IPS-20b (cell line): ENCODE results near the gene TTLL11.
"Not testable (repeated sequence)": the region's sequence is repeated elsewhere in the genome, so short reads cannot be mapped to it uniquely, and the experiment has no call there.

ENCODE experiments used
- H3K27ac ChIP-seq: one replicate; pipeline ENCODE4 v1.5.1; 2013; ENCODE audit warnings: low read length
- H3K27me3 ChIP-seq: 2 replicates; pipeline ENCODE4 v1.6.1; 2013; ENCODE audit warnings: mild to moderate bottlenecking, low read length, inconsistent platforms; ENCODE audit not compliant: insufficient read depth
- H3K36me3 ChIP-seq: 2 replicates; pipeline ENCODE4 v1.6.1; 2013; ENCODE audit warnings: low read depth, mild to moderate bottlenecking, inconsistent platforms, low read length, moderate library complexity; ENCODE audit not compliant: insufficient read depth
- H3K4me1 ChIP-seq: 2 replicates; pipeline ENCODE4 v1.6.1; 2013; ENCODE audit warnings: mild to moderate bottlenecking, control low read depth, inconsistent platforms, low read length, moderate library complexity; ENCODE audit not compliant: insufficient read depth
- H3K4me3 ChIP-seq: 2 replicates; pipeline ENCODE4 v1.5.1; 2013; ENCODE audit warnings: mild to moderate bottlenecking, low read length, inconsistent platforms
- H3K9ac ChIP-seq: 2 replicates; pipeline ENCODE4 v1.6.1; 2013; ENCODE audit warnings: low read depth, mild to moderate bottlenecking, inconsistent platforms, low read length, moderate library complexity
- H3K9me3 ChIP-seq: 2 replicates; pipeline ENCODE4 v1.6.1; 2013; ENCODE audit warnings: mild to moderate bottlenecking, low read depth, low read length, inconsistent platforms; ENCODE audit not compliant: insufficient read depth

The TTLL11 gene

GRCh38 chr9:121989010-121989409 is 104.1 kb downstream of the TTLL11 start:
- H3K27ac ChIP-seq, result no peak overlapping the region
- H3K4me3 ChIP-seq, result no peak overlapping the region
- peaks cover 32% of the 10 kb centered on the region for H3K27me3 ChIP-seq
- H3K9ac ChIP-seq, result no peak overlapping the region
- no peaks in the 10 kb centered on the region for H3K36me3 ChIP-seq
- H3K9me3 ChIP-seq, result no peaks in the 10 kb centered on the region
- H3K4me1 ChIP-seq, result no peaks in the 10 kb centered on the region

DNA sequence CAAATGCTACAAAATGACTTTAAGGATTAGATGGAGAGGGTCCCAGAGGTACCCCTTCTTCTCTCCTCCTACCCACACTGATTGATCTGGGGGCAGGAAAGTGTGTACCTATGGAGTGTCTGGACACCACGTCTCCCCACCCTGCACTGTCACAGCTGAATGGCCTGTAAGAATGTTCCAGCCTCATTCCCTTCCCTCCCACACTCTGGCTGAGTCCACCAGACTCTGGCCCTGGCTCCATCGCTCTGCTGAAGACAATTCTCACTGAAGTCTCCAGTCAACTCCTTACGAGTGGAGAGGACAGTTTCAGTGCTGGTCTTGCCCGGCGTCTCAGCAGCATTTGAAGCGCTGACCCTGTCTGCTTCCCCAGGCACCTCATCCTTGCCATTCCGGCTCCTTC is 105.8 kb downstream of the TTLL11 start:
- Histone ChIP-seq H3K9ac (no peak overlapping the region), H3K36me3 (no peaks in the 10 kb centered on the region), H3K4me3 (no peak overlapping the region), H3K27me3 (peaks cover 32% of the 10 kb centered on the region), H3K9me3 (no peaks in the 10 kb centered on the region), H3K4me1 (no peaks in the 10 kb centered on the region), H3K27ac (no peak overlapping the region)

GRCh38 chr9:121985792-121986494 is 107.2 kb downstream of the TTLL11 start:
- Histone ChIP-seq H3K9ac (no peak overlapping the region), H3K27ac (no peak overlapping the region), H3K4me3 (no peak overlapping the region), H3K36me3 (no peaks in the 10 kb centered on the region), H3K9me3 (no peaks in the 10 kb centered on the region), H3K27me3 (peaks cover 20% of the 10 kb centered on the region), H3K4me1 (no peaks in the 10 kb centered on the region)

GRCh38 chr9:121984726-121985402 is 108.2 kb downstream of the TTLL11 start:
- no peak overlapping the region for H3K27ac ChIP-seq
- H3K27me3 ChIP-seq, result peaks cover 10% of the 10 kb centered on the region
- no peak overlapping the region for H3K9ac ChIP-seq
- no peaks in the 10 kb centered on the region for H3K9me3 ChIP-seq
- H3K36me3 ChIP-seq, result no peaks in the 10 kb centered on the region
- H3K4me3 ChIP-seq, result no peak overlapping the region
- no peaks in the 10 kb centered on the region for H3K4me1 ChIP-seq

DNA sequence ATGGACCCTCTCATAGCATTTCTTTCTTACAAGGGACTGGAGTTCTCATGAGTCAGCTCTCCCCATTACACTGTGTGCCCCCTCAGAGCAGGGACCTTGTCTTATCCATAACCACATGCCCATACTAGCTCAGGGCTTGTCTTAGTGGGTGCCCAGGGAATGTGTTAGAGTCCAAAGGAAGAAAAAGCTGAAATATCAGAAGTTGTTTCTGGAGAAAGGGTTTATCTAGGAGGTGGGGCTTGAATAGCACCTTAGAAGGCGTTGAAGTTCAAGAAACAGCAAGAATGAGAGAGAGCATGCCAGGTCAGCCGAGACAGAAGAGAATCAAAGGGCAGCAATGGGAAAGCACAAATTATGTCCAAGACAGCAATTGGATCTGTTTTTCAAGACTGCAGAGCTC is 109.4 kb downstream of the TTLL11 start:
- Histone ChIP-seq H3K4me3 (no peak overlapping the region), H3K9ac (no peak overlapping the region), H3K4me1 (no peaks in the 10 kb centered on the region), H3K36me3 (no peaks in the 10 kb centered on the region), H3K27me3 (no peaks in the 10 kb centered on the region; the same call in 1 of the 2 replicates), H3K9me3 (no peaks in the 10 kb centered on the region), H3K27ac (no peak overlapping the region)

DNA sequence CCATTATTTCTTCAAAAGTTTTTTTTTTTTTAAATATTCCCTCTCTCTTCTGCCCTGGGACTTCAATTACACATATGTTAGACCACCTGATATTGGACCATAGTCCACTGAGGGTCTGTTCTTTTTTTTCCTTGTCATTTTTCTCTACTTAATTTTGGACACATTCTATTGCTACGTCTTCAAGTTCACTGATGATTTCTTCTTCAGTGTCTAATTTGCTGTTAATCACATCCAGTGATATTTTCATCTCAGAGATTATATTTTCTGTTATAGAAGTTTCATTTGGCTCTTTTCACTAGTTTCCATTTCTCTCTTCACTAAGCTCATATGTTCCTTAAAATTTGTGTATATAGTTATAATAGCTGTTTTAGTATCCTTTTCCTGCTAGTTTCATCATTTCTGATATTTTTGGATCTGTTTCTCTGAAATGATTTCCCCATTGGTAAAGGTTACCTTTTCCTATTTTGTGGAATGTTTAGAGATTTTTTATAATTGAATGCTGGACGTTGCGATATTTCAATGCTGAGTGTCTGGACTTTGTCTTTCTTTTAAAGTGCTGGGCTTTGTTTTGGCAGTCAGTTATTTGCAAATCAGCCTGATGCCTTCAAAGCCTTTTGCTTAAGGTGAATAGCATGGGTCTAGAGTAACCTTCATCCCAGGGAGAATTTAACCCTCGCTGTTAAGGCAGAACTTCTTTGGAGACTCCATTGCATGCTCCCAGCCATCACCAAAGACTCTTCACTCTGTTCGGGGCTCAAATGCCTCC is 111.8 kb downstream of the TTLL11 start:
- no peaks in the 10 kb centered on the region for H3K9me3 ChIP-seq
- no peak overlapping the region for H3K4me3 ChIP-seq
- no peak overlapping the region for H3K27ac ChIP-seq
- H3K9ac ChIP-seq, result no peak overlapping the region
- no peaks in the 10 kb centered on the region for H3K36me3 ChIP-seq
- H3K27me3 ChIP-seq, result no peaks in the 10 kb centered on the region
- no peaks in the 10 kb centered on the region for H3K4me1 ChIP-seq

DNA sequence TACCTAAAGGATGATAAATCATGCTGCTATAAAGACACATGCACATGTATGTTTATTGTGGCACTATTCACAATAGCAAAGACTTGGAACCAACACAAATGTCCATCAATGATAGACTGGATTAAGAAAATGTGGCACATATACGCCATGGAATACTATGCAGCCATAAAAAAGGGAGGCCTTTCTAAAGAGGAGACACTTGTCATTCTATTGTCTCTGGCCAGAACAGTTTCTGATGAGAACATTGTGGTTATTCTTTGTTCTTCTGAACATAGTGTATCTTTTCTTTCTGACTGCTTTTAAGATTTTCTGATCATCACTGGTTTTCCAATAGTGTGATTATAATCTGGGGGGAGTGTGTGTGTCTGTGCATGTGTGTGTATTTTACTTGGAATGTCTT is 112.4 kb downstream of the TTLL11 start:
- not testable (repeated sequence) for H3K36me3 ChIP-seq, H3K4me3 ChIP-seq, H3K27ac ChIP-seq, H3K9me3 ChIP-seq, H3K27me3 ChIP-seq, H3K9ac ChIP-seq, H3K4me1 ChIP-seq

GRCh38 chr9:121979736-121980135 is 113.4 kb downstream of the TTLL11 start:
- Histone ChIP-seq H3K27ac (no peak overlapping the region), H3K27me3 (no peaks in the 10 kb centered on the region), H3K36me3 (no peaks in the 10 kb centered on the region), H3K9ac (no peak overlapping the region), H3K4me1 (no peaks in the 10 kb centered on the region), H3K9me3 (no peaks in the 10 kb centered on the region), H3K4me3 (no peak overlapping the region)

GRCh38 chr9:121976751-121977150 is 116.4 kb downstream of the TTLL11 start:
- no peak overlapping the region for H3K27ac ChIP-seq
- H3K4me1 ChIP-seq, result no peaks in the 10 kb centered on the region
- no peak overlapping the region for H3K4me3 ChIP-seq
- H3K36me3 ChIP-seq, result no peaks in the 10 kb centered on the region
- H3K9ac ChIP-seq, result no peak overlapping the region
- no peaks in the 10 kb centered on the region for H3K27me3 ChIP-seq
- H3K9me3 ChIP-seq, result no peaks in the 10 kb centered on the region

GRCh38 chr9:121975801-121976277 is 117.3 kb downstream of the TTLL11 start:
- Histone ChIP-seq H3K9me3 (no peaks in the 10 kb centered on the region), H3K9ac (no peak overlapping the region), H3K4me3 (no peak overlapping the region), H3K36me3 (no peaks in the 10 kb centered on the region), H3K27me3 (no peaks in the 10 kb centered on the region), H3K27ac (no peak overlapping the region), H3K4me1 (no peaks in the 10 kb centered on the region)

GRCh38 chr9:121974421-121974820 is 118.7 kb downstream of the TTLL11 start:
- H3K9ac ChIP-seq, result no peak overlapping the region
- H3K4me1 ChIP-seq, result no peaks in the 10 kb centered on the region
- H3K4me3 ChIP-seq, result no peak overlapping the region
- no peaks in the 10 kb centered on the region for H3K9me3 ChIP-seq
- no peaks in the 10 kb centered on the region for H3K36me3 ChIP-seq
- H3K27ac ChIP-seq, result no peak overlapping the region
- H3K27me3 ChIP-seq, result no peaks in the 10 kb centered on the region
